AG04450 (cell line): ENCODE data around the gene CACNA2D3. TPM values are rescaled to one million over a fixed set of nuclear protein-coding genes. Genes with fewer than 3 reads are reported as not detected.

ENCODE experiments used
- CTCF ChIA-PET: fragments of 300-600, 350-600 bp; formaldehyde crosslinking; extraction: SDS; loops from one replicate; lab custom pipeline; 2022; ENCODE audit warnings: antibody characterized with exemption, inconsistent platforms; lab: Charles Lee
- POLR2A ChIA-PET: fragments of 350-600 bp; formaldehyde crosslinking; extraction: SDS; loops from one replicate; lab custom pipeline; 2021; ENCODE audit warnings: antibody characterized with exemption, inconsistent platforms; lab: Yijun Ruan, JAX
- DNase-seq: peaks from one replicate; pipeline ENCODE4 v3.0.0-alpha.2; 2011; ENCODE audit warnings: low read depth, low spot score
- H3K27ac ChIP-seq: one replicate; pipeline ENCODE4 v1.5.1; 2012; ENCODE audit warnings: low read depth, low read length, control low read depth
- H3K27me3 ChIP-seq: one replicate; pipeline ENCODE4 v1.6.0; 2012; ENCODE audit warnings: low read length; ENCODE audit not compliant: control insufficient read depth, insufficient read depth
- H3K4me3 ChIP-seq: 2 replicates; pipeline ENCODE4 v1.5.1; 2011; ENCODE audit warnings: mild to moderate bottlenecking, low read depth, low read length, control low read depth
- H3K9me3 ChIP-seq: 2 replicates; pipeline ENCODE4 v1.5.1; 2012; ENCODE audit warnings: low read length; ENCODE audit not compliant: control insufficient read depth, insufficient read depth
- CTCF ChIP-seq: IDR thresholded peaks from 2 replicates; pipeline ENCODE4 v1.5.1; 2011; ENCODE audit warnings: low read depth, low read length, control low read depth, inconsistent platforms
- polyA plus RNA-seq: library from polyadenylated mRNA; depleted of rRNA; stranded (reverse); fragments of >200 nt; gene quantifications from 2 replicates; pipeline ENCODE4 v1.2.3, GENCODE V29; 2011

Gene CACNA2D3
- polyA plus RNA-seq, 1 experiment: 0.32 TPM

DNA sequence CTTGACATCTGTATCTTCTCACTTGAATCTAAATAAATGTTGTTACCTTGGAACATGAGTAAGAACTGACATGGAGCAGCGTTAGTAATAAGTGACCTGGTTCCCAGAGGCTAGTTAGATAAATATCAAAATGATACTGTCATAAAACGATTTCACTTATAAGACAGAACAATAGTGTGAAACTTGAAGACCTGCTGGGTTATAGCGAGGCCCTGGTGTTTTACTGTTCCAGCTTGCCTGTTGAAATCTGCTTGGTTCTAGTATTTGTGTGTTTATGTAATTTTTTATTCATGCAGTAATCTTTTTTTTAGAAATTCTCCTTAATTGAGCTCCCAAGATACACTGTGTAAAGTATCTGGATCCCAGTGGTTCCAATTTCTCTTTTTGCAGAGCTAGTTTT, 129.4 kb downstream of the CACNA2D3 start:
- H3K27ac ChIP-seq: no peak overlapping the region
- H3K4me3 ChIP-seq: no peak overlapping the region
- CTCF ChIA-PET: no interaction called here
- H3K9me3 ChIP-seq: no peaks in the 10 kb centered on the region
- no peak for TF ChIP-seq CTCF
- H3K27me3 ChIP-seq: no peaks in the 10 kb centered on the region
- POLR2A ChIA-PET: no interaction called here
- no peak for DNase-seq

- DNase-seq: no peak
- ChIA-PET POLR2A (no interaction called here), CTCF (interaction anchor here (0.6 kb wide), 1 partner anchor 318 kb away, joined by 4 read pairs; no protein-coding TSS in a partner anchor)
- Histone ChIP-seq H3K27ac (no peak overlapping the region), H3K27me3 (no peaks in the 10 kb centered on the region), H3K4me3 (no peak overlapping the region), H3K9me3 (peaks cover 3% of the 10 kb centered on the region; the same call in 1 of the 2 replicates)
- TF ChIP-seq CTCF: no peak
Observed at GRCh38 chr3:54257125-54257720, 134.9 kb downstream of the CACNA2D3 start.

DNA sequence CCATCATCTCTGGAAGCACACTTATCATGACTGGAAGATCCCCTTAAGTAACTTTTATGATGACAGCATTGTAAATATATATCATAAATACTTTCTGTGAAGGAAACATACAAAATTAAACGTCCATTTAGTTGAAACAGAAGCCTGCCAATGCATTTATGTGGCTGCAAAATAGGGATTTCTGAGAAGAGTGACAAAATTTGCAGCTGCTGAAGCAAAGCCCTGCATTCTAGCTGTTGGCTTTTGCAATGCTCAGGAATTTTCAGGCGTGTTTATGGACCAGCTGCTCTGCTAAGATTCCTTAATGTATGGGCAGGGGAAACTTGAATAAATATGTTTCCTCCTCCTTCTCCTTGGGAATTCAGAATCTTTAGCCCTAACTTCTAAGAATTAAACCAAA, 137.3 kb downstream of the CACNA2D3 start:
- no peak overlapping the region for H3K4me3 ChIP-seq
- H3K9me3 ChIP-seq: peaks cover 3% of the 10 kb centered on the region; the same call in 1 of the 2 replicates
- no peaks in the 10 kb centered on the region for H3K27me3 ChIP-seq
- TF ChIP-seq CTCF: no peak
- DNase-seq: no peak
- POLR2A ChIA-PET: no interaction called here
- no peak overlapping the region for H3K27ac ChIP-seq
- CTCF ChIA-PET: no interaction called here

GRCh38 chr3:54261141-54261540, 138.8 kb downstream of the CACNA2D3 start:
- no peak overlapping the region for H3K27ac ChIP-seq
- no peaks in the 10 kb centered on the region for H3K27me3 ChIP-seq
- POLR2A ChIA-PET: no interaction called here
- no peak for DNase-seq
- no peak for TF ChIP-seq CTCF
- H3K9me3 ChIP-seq: peaks cover 3% of the 10 kb centered on the region; the same call in 1 of the 2 replicates
- no peak overlapping the region for H3K4me3 ChIP-seq
- CTCF ChIA-PET: no interaction called here

- no peak for DNase-seq
- POLR2A ChIA-PET: no interaction called here
- Histone ChIP-seq H3K9me3 (peaks cover 3% of the 10 kb centered on the region; the same call in 1 of the 2 replicates), H3K27ac (no peak overlapping the region), H3K27me3 (no peaks in the 10 kb centered on the region), H3K4me3 (no peak overlapping the region)
- no peak for TF ChIP-seq CTCF
- CTCF ChIA-PET: no interaction called here
Observed at GRCh38 chr3:54262541-54262940, 140.2 kb downstream of the CACNA2D3 start.
